Loucy (cell line): Measurements from ENCODE around the gene LOXL1.

Source experiments
- EZH2phosphoT487 ChIP-seq: fragments of 200-600 bp; IDR thresholded peaks from 2 replicates; pipeline ENCODE4 v1.6.1; 2018; ENCODE audit warnings: antibody characterized with exemption, mild to moderate bottlenecking, moderate library complexity, borderline replicate concordance
- TF ChIP-seq, protein P1 (sequence below): fragments of 200-600 bp; sonication (generic); conservative IDR thresholded peaks from 2 replicates; pipeline ENCODE4 v1.5.1; 2014; ENCODE audit warnings: mild to moderate bottlenecking, antibody characterized with exemption, low read length

- TF ChIP-seq, protein P1, sequence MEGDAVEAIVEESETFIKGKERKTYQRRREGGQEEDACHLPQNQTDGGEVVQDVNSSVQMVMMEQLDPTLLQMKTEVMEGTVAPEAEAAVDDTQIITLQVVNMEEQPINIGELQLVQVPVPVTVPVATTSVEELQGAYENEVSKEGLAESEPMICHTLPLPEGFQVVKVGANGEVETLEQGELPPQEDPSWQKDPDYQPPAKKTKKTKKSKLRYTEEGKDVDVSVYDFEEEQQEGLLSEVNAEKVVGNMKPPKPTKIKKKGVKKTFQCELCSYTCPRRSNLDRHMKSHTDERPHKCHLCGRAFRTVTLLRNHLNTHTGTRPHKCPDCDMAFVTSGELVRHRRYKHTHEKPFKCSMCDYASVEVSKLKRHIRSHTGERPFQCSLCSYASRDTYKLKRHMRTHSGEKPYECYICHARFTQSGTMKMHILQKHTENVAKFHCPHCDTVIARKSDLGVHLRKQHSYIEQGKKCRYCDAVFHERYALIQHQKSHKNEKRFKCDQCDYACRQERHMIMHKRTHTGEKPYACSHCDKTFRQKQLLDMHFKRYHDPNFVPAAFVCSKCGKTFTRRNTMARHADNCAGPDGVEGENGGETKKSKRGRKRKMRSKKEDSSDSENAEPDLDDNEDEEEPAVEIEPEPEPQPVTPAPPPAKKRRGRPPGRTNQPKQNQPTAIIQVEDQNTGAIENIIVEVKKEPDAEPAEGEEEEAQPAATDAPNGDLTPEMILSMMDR = no peak
- no peak for TF ChIP-seq EZH2phosphoT487
These were observed 46.8 kb upstream of the LOXL1 start for GRCh38 chr15:73879426-73879825.
